NCI-H2196 treated with DMSO at 0.1 percent for 48 hours (cell line): ENCODE measurements around the gene RABL6.
"Not testable (repeated sequence)": the region's sequence is repeated elsewhere in the genome, so short reads cannot be mapped to it uniquely, and the experiment has no call there.

Experiments used
- DNase-seq: peaks from one replicate; lab custom pipeline; 2025; ENCODE audit not compliant: unreplicated experiment; lab: John Stamatoyannopoulos, UW

Gene RABL6, protein sequence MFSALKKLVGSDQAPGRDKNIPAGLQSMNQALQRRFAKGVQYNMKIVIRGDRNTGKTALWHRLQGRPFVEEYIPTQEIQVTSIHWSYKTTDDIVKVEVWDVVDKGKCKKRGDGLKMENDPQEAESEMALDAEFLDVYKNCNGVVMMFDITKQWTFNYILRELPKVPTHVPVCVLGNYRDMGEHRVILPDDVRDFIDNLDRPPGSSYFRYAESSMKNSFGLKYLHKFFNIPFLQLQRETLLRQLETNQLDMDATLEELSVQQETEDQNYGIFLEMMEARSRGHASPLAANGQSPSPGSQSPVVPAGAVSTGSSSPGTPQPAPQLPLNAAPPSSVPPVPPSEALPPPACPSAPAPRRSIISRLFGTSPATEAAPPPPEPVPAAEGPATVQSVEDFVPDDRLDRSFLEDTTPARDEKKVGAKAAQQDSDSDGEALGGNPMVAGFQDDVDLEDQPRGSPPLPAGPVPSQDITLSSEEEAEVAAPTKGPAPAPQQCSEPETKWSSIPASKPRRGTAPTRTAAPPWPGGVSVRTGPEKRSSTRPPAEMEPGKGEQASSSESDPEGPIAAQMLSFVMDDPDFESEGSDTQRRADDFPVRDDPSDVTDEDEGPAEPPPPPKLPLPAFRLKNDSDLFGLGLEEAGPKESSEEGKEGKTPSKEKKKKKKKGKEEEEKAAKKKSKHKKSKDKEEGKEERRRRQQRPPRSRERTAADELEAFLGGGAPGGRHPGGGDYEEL

DNA sequence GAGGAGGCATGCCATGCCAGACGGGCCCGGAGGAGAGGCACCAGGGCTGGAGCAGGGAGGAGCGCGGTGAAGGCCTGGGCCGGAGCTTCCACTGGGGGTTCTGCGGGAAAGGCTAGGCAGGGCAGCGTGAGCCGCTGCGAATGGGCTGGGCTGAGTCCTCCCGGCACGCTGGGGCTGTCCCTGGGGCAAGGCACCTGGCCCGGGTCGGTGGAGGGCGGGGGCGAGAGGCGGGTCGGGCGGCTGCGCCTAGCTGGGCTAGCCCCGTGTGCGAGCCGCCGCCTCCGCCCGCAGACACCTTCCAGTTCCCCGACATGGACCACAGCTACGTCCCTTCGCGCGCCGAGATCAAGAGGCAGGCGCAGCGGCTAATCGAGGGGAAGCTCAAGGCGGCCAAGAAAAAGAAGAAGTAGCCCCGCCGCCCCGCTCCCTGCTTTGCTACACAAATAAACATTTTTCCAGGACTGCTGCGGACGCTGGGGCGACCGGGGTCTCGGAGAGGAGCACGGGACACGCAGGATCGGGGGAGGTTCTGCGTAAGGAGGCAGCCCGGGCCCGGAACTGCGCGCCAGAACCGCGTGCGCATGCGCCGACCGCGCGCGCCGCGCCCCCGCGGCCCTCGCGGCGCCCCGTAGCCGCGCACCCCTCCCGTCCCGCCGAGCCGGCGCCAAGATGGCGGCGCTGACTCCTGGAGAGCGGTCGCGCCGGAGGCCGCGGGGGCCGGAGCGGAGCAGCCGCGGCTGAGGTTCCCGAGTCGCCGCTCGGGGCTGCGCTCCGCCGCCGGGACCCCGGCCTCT lies at the start of gene RABL6:
Gene RABL6 (plus strand): TSS at position 668 of the 794 bp plus-strand sequence. CDS start 249 bp downstream, outside the sequence.
- peak; percentile 40 for DNase-seq

DNA sequence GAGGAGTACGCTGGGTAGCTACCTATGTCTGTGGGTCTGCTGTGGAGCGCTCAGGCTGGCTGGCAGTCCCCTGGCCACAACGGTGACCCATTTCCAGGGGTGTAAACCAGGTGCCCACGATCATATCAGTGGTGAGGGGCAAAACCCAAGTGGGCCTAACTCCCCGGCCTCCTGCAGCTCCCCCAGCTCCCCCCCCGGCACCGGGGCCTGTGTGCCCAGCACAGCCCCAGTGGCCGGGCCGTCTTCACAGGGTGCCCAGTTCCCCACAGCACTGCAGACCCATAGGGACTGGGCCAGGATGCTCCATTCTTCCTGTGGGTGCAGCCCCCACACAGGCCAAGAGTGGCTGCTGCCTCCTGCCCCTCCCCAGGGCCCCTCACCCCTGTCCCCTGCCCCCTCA lies 48.7 kb upstream of the RABL6 start:
- DNase-seq: no peak

DNA sequence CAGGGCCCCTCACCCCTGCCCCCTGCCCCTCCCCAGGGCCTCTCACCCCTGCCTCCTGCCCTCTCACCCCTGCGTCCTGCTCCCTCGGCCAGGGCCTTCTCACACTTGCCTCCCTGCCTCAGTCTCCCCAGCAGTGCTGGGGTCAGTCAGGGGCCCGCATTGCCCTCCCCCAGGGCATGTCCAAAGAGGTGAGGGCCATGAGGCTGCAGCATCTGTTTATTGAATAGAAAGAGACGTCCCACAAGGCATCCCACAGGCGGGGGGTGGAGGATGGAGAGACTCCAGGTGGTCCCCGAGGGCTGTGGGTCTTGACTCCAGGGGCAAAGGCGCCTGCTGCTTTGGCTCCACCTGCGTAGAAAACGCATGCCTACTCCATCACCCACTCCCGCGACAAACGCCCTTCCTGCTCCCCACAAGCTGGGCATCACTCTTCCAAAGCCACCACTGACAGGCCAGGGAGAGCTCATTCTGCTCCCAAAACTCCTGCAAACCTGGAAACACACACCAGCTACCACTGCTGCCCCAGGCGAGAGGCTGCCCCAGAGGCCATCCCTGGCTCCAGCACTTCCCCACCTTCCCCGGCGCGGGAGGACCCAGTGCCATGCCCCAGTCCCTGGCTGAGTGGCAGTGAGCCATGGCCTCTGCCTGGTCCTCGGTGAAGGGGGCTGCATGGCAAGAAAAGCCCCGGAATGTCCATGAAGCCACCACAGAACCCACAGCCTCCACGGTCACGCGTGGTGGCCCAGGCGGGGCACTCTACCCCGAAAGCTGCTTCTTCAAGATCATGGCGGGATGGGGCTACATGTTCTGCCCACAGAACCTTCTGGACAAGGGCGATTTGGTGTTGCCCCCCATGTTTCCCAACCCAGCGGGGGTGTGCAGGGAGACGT lies 48.1 kb upstream of the RABL6 start:
- no peak for DNase-seq

DNA sequence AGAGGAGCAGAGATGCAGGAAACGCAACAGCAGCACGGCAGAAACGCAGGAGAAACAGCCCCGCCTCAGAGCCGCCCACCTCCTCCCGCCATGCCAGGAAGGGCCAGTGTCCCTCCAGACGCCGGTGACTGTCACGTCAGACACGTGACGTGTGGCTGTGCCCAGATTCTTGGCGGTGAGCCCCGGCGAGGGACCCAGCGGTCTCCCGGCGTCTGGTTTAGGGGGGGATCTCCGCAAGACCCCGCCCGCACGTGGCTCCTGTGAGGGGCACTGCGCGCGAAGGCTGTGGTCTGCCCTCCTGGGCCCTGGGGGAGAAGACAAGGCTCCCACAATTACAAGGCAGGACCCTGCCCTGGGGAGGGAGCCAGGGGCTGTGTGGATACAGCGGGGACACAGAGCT lies 47.3 kb upstream of the RABL6 start:
- no peak for DNase-seq

DNA sequence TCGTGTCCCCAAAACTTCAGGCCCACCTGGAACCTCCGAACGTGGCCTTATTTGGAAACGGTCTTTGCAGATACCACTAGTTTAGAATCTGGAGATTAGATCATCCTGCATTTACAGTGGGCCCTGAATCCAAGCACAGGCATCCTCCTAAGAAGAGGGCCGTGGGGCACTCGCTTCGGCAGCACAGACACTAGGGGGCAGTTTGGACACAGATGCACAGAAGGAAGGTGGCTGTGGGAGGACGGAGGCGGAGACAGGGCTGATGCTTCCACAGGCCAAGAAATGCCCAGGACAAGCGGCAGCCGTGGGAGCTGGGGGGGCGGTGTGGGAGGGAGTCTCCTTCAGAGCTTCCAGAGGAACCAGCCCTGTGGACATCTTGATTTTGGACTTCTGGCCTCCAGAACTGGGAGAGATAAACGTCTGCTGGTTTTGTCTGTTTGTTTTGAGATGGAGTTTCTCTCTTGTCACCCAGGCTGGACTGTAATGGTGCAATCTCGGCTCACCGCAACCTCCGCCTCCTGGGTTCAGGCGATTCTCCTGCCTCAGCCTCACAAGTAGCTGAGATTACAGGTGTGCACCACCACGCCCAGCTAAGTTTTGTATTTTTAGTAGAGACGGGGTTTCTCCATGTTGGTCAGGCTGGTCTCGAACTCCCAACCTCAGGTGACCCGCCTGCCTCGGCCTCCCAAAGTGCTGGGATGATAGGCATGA lies 46.8 kb upstream of the RABL6 start:
- DNase-seq: not testable (repeated sequence)

DNA sequence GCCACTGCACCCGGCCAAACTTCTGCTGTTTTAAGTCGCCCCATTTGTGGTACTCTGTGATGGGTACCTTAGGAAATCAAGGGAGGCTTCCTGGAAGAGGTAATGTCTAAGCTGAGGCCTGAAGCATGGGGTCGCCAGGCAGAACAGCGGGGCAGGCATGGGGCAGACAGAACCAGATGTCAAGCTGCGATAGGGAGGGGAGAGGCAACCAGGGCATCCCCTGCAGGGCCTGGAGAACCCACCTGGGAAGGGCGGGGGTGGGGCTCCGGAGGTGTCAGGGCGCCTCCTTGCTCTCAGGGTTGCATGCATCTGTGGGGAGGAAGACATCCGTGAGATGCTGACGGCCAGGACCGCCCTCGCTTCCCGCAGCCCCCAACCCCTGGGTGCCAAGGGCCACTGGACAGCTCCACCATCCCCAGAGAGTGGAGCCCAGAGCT lies 46.2 kb upstream of the RABL6 start:
- no peak for DNase-seq

DNA sequence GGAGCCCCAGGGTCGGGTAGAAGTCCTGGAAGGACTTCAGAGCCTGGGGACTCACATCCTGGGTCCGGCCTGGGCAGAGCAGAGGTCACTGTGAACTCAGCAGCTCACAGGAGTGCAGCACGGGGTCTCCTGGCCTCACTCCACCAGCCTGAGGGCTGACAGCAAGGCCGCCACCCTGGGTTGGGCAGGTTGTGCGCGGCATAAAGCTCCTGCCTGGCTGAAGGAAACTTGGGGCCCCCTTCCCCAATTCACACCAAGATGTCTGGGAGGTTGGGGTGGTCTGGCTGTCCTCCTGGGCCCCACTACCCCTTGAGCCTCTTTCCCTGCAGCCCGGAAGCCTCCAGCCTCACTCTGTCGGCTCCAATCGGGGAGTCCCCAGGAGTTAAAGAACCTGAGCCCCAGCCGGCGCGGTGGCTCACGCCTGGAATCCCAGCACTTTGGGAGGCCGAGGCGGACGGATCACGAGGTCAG lies 45.5 kb upstream of the RABL6 start:
- DNase-seq: no peak

DNA sequence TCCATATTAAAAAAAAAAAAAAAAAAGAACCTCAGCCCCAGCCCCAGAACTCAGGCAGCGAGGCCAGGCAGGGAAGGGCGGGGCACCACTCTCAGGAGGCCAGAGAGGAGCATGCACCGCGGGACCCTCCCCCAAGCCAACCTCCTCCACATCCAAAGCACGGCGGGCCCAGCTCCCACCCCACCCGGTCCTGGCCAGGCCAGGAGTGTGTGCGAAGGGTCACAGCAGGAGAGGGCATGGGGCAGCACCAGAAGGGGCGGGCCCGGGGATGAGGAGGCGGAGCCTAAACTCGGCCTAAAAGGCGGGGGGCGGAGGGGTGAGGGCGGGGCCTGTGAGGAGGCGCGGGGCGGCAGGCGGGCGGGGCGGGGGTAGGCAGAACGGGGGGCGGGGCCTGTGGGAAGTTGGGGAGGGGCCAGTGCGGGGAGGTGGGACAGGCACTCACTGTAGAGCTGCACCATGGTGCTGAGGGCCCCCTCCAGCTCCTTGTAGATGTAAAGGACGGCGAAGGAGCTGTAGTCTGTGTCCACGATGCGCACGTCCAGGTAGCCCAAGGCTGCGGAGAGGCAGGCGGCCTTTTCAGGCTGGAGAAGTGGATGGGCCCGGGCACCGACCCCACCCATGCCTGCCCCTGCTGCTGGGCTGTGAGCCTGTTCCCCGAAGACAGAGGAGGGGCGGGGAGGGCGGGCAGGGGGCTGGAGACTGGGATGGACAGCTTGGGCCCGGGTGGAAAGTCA lies 44.7 kb upstream of the RABL6 start:
- DNase-seq: no peak

DNA sequence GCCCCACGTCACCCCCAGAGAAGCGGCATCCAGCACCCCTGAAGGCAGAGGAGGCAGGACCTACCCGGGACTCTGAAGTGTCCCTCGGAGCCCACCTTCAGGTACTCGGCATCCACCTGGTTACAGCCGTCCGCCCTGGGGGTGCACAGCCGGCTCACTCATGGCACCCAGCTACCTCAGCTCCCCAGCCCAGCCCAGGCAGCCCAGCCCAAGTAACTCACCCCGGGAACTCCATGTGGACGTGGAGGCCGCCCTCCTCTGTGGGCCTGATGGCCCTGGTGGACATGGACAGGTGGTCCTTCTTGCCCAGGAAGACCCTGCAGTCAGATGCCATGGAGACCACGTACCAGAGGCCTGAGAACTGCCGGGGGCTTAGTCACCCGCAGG lies 44.1 kb upstream of the RABL6 start:
- DNase-seq: no peak

DNA sequence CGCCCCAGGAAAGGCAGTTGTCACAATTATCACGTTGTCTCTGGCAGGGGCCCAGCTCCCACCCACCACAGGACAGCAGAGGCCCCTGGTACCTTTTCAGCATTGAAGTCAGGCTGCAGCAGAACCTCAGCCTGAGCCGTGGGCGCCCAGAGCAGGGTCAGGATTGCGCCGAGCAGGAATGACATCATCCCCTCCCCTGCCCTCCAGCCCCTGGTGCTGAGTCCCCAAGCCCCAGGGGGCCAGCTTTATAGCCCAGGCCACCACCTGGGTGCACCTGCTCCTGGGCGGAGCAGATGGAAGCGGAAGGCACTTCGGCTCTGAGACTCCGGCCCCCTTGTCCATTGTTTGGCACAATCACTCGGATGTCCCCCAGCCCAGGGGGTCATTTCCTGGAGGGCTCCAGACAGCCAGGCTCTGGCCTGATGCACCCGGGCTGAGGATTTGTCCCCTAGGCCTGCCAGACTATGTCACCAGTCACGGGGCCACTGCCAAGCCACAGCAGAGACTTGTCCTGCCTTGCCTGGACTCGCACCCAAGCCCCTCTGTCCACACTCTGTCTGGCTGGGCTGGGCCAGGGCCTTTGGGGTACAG lies 43.4 kb upstream of the RABL6 start, which contains the start of gene LCN15:
Gene LCN15 (minus strand): TSS at position 218 of the 591 bp plus-strand sequence. CDS start 30 bp downstream, at position 188.
- DNase-seq: no peak

DNA sequence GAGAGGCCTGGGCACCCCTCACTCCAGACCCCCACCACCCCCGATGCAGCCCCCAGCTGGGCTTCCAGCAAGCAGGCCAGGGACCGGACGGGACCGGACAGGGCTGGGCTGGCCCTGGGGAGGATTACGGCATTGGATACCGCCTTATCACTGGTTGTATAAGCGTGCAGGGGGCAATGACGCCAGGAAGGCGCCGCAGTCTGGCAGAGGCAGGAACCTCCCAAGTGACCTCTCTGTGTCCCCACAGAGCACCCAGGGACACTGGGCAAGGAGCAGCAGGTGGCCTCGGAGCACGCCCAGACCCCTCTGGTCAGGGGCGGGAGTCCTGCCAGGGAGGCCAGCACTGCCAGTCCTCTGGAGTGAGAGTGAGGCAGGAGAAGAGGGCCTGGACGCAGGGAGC lies 42.7 kb upstream of the RABL6 start:
- no peak for DNase-seq

DNA sequence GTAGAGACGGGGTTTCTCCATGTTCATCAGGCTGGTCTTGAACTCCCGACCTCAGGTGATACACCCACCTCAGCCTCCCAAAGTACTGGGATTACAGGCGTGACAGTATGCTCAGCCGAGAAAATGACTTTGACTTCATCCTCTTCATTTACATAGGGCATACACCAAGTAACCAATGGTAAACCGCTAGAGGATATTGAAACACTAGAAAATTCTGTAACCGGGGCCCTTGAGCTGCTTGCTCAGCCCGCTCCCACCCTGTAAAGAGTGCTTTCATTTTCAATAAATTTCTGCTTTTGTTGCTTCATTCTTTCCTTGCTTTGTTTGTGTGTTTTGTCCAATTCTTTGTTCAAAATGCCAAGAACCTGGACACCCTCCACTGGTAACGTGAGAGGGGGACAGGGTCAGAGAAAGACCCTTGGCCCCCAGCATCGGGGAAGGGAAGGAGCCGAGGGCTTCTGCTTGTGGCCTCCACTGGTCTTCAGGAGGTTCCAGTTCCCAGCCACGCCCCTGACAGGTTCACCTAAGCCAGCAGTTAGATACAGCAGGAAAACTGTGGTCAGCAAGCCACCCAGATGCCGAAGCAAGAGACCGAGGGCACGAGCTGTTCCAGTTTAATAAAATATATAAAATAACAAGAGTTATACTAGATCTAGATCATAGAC lies 41.9 kb upstream of the RABL6 start:
- DNase-seq: not testable (repeated sequence)

DNA sequence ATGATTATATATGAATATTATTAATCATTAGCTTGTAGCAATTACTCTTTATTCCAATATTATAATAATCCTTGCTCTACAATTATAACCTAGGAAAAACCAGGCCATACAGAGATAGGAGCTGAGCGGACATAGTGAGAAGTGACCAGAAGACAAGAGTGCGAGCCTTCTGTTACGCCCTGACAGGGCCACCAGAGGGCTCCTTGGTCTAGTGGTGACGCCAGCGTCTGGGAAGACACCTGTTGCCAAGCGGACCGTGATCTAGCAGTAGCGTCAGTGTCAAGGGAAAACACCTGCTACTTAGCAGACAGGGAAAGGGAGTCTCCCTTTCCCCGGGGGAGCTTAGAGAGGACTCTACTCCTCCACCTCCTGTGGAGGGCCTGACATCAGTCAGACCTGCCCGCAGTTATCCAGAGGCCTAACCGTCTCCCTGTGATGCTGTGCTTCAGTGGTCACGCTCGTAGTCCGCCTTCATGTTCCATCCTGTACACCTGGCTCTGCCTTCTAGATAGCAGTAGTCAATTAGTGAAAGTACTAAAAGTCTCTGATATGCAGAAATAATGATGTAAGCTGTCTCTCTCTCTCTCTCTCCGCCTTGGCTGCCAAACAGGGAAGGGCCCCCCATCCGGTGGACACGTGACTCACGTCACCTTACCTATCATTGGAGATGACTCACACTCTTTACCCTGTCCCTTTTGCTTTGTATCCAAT lies 41.2 kb upstream of the RABL6 start:
- peak; percentile 39 for DNase-seq

DNA sequence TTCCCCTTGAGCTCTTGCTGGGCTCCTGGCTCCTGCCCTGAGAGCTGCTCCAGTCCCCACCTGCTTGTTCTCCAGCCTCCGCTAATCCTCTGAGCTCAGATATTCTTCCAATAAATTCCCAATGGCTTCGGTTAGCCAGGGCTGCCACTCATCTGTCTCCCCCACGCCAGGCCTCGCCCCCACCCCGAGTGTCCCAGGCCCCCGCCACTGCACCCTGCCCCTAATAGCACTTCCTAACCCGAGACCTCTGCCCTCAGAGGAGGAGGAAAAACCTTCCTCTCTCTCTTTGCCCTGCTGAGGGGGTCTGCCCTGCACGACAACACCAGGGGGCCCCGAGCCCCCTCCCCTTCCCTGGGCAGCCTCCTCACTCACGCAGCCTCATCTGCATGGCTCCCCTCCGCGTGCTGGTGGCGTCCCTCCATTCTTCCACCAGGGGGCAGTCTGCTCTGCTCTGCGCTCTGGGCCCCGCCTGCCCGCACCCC lies 38.0 kb upstream of the RABL6 start:
- DNase-seq: no peak

DNA sequence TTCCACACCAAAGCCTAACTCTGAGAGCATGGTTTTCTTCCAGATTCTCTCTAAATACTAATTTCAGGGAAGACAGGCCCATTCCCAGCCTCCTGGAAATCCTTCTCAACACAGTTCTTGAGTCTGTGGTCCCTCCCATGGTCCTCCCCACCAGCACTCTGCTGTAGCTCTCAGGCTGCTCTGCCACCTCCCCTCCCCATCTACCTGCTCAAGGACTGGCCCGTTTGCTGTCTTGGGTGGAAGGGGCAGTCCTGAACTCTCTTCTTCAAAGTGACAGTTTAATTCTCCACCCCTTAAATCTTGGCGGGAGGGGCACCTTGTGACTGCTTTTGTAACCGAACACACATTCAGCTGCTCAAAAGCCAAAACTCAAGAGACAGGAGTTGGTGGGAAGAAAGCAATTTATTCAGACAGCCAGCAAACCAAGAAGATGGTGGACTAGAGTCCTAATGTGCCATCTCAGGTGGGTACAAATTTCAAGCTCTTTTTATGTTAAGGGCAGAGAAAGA lies 35.8 kb upstream of the RABL6 start:
- DNase-seq: no peak

DNA sequence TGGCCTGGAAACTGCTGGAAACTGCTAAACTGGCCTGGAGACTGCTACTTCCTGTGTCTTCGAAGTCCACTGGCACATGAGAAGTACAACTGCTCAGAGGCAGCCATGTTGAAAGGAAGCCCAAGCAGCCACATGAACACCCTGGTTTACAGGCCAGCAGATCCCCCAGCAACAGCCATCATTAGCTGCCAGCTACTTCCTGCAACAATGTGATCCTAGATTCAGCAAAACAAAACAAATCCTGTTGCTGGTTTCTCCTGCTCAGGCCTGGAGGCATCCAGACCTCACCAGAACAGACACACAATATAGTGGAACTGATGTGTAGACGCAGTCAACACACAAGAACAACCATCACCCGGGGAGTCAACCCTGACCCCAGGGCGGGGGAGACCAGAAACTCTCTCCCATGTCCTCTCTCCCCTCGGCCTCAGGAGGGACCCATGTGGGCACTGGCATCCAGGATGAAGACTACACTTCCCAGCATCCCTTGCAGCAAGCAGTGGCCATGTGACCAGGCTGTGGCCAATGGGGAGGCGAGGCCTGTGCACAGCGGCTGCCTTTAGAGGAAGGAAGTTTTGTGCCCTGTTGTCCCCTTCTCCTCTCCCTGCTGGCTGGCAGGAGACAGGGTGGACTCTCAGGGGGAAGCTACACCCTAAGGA lies 34.2 kb upstream of the RABL6 start:
- DNase-seq: no peak
